Activated CD8-positive, alpha-beta T cell treated with anti-CD3 and anti-CD28 coated beads, Interleukin-2, amount 10 ng/mL, durations not matched to agents 7 days and 5 days (primary cell): ENCODE results near the gene KCNQ1OT1. TPM values are rescaled to one million over a fixed set of nuclear protein-coding genes. Genes with fewer than 3 reads are reported as not detected.

Experiments used
- ATAC-seq: fragments of 150-1000 bp; cut with Tn5 transposase; one replicate; pipeline ENCODE4 v1.10.0; 2021; ENCODE audit warnings: moderate library complexity
- CTCF ChIA-PET: fragments of 350-600 bp; sonication (Branson Sonifier 250); formaldehyde crosslinking; loops from one replicate; lab custom pipeline; 2021; ENCODE audit warnings: antibody characterized with exemption; lab: Charles Lee
- POLR2A ChIA-PET: fragments of 350-600 bp; sonication (Branson Sonifier 250); formaldehyde crosslinking; loops from one replicate; lab custom pipeline; 2021; ENCODE audit warnings: antibody characterized with exemption; lab: Charles Lee
- DNase-seq: peaks from one replicate; pipeline ENCODE4 v3.0.0-alpha.2; 2020
- H3K27ac Mint-ChIP-seq: one replicate; pipeline ENCODE4 v1.8.0; 2021; ENCODE audit warnings: mild to moderate bottlenecking, mixed read lengths
- H3K27me3 Mint-ChIP-seq: one replicate; pipeline ENCODE4 v1.8.0; 2021; ENCODE audit warnings: low read depth, mixed read lengths
- H3K36me3 Mint-ChIP-seq: one replicate; pipeline ENCODE4 v1.8.0; 2021; ENCODE audit warnings: low read depth, mixed read lengths
- H3K4me1 Mint-ChIP-seq: one replicate; pipeline ENCODE4 v1.8.0; 2021; ENCODE audit warnings: low read depth, mixed read lengths
- H3K4me3 Mint-ChIP-seq: one replicate; pipeline ENCODE4 v1.8.0; 2021; ENCODE audit warnings: mild to moderate bottlenecking, mixed read lengths
- H3K9me3 Mint-ChIP-seq: one replicate; pipeline ENCODE4 v1.8.0; 2022; ENCODE audit warnings: mixed read lengths; ENCODE audit not compliant: insufficient read depth
- total RNA-seq, 2 experiments: library from RNA; stranded (reverse); gene quantifications; one replicate each; pipeline ENCODE4 v1.2.3, GENCODE V29; 2021

The KCNQ1OT1 gene
- total RNA-seq, 2 experiments from 2014 or later, result 0.24 to 0.26 TPM

- POLR2A ChIA-PET, result interaction anchor here (1.0 kb wide), 1 partner anchor 23 kb away, joined by 3 read pairs; no protein-coding TSS in a partner anchor
- no peaks in the 10 kb centered on the region for H3K27me3 Mint-ChIP-seq
These were observed 14.6 kb upstream of the KCNQ1OT1 start for GRCh38 chr11:2714463-2714800.

GRCh38 chr11:2713661-2714462, 14.1 kb upstream of the KCNQ1OT1 start:
- ChIA-PET POLR2A (interaction anchor here (1.0 kb wide), 1 partner anchor 23 kb away, joined by 3 read pairs; no protein-coding TSS in a partner anchor), CTCF (no interaction called here)
- Mint-ChIP-seq H3K9me3 (no peaks in the 10 kb centered on the region), H3K4me3 (no peak overlapping the region), H3K27ac (no peak overlapping the region), H3K27me3 (no peaks in the 10 kb centered on the region), H3K36me3 (no peaks in the 10 kb centered on the region), H3K4me1 (no peaks in the 10 kb centered on the region)
- ATAC-seq (no peak), DNase-seq (no peak)

More at GRCh38 chr11:2714463-2714800, 14.6 kb upstream of the KCNQ1OT1 start:
- CTCF ChIA-PET, result no interaction called here
- H3K36me3 Mint-ChIP-seq, result no peaks in the 10 kb centered on the region
- no peaks in the 10 kb centered on the region for H3K9me3 Mint-ChIP-seq
- DNase-seq (no peak), ATAC-seq (no peak)
- H3K4me3 Mint-ChIP-seq, result no peak overlapping the region
- H3K27ac Mint-ChIP-seq, result no peak overlapping the region
- H3K4me1 Mint-ChIP-seq, result no peaks in the 10 kb centered on the region

- Mint-ChIP-seq H3K27ac (no peak overlapping the region), H3K4me1 (no peaks in the 10 kb centered on the region), H3K27me3 (no peaks in the 10 kb centered on the region), H3K9me3 (no peaks in the 10 kb centered on the region), H3K36me3 (no peaks in the 10 kb centered on the region), H3K4me3 (no peak overlapping the region)
- CTCF ChIA-PET, result no interaction called here
- POLR2A ChIA-PET, result no interaction called here
- ATAC-seq (no peak), DNase-seq (no peak)
These were observed 13.3 kb upstream of the KCNQ1OT1 start for GRCh38 chr11:2713094-2713493.

GRCh38 chr11:2711161-2711560, 11.4 kb upstream of the KCNQ1OT1 start:
- no peaks in the 10 kb centered on the region for H3K4me1 Mint-ChIP-seq
- no peaks in the 10 kb centered on the region for H3K36me3 Mint-ChIP-seq
- H3K9me3 Mint-ChIP-seq, result no peaks in the 10 kb centered on the region
- CTCF ChIA-PET, result no interaction called here
- ATAC-seq, result no peak
- H3K4me3 Mint-ChIP-seq, result no peak overlapping the region
- DNase-seq, result no peak
- POLR2A ChIA-PET, result no interaction called here
- H3K27me3 Mint-ChIP-seq, result no peaks in the 10 kb centered on the region
- no peak overlapping the region for H3K27ac Mint-ChIP-seq

- POLR2A ChIA-PET, result no interaction called here
These were observed 9.6 kb upstream of the KCNQ1OT1 start for GRCh38 chr11:2709429-2709828.

GRCh38 chr11:2708757-2709281, 9.0 kb upstream of the KCNQ1OT1 start:
- DNase-seq, result no peak
- no peaks in the 10 kb centered on the region for H3K9me3 Mint-ChIP-seq
- H3K27me3 Mint-ChIP-seq, result no peaks in the 10 kb centered on the region
- no peaks in the 10 kb centered on the region for H3K36me3 Mint-ChIP-seq
- POLR2A ChIA-PET, result no interaction called here
- no peaks in the 10 kb centered on the region for H3K4me1 Mint-ChIP-seq
- CTCF ChIA-PET, result no interaction called here
- no peak for ATAC-seq
- no peak overlapping the region for H3K27ac Mint-ChIP-seq
- H3K4me3 Mint-ChIP-seq, result no peak overlapping the region

More at GRCh38 chr11:2709429-2709828, 9.6 kb upstream of the KCNQ1OT1 start:
- Mint-ChIP-seq H3K4me3 (no peak overlapping the region), H3K27ac (no peak overlapping the region), H3K36me3 (no peaks in the 10 kb centered on the region), H3K9me3 (no peaks in the 10 kb centered on the region), H3K4me1 (no peaks in the 10 kb centered on the region), H3K27me3 (no peaks in the 10 kb centered on the region)
- no peak for ATAC-seq
- DNase-seq, result no peak
- CTCF ChIA-PET, result no interaction called here

GRCh38 chr11:2708151-2708581, 8.4 kb upstream of the KCNQ1OT1 start:
- no peak for DNase-seq
- CTCF ChIA-PET, result no interaction called here

GRCh38 chr11:2707736-2708135, 7.9 kb upstream of the KCNQ1OT1 start:
- H3K4me1 Mint-ChIP-seq, result no peaks in the 10 kb centered on the region
- H3K4me3 Mint-ChIP-seq, result no peak overlapping the region
- CTCF ChIA-PET, result no interaction called here
- no peaks in the 10 kb centered on the region for H3K27me3 Mint-ChIP-seq
- POLR2A ChIA-PET, result no interaction called here
- no peak for DNase-seq
- H3K27ac Mint-ChIP-seq, result no peak overlapping the region
- H3K9me3 Mint-ChIP-seq, result no peaks in the 10 kb centered on the region
- no peak for ATAC-seq
- H3K36me3 Mint-ChIP-seq, result no peaks in the 10 kb centered on the region

More at GRCh38 chr11:2708151-2708581, 8.4 kb upstream of the KCNQ1OT1 start:
- POLR2A ChIA-PET, result no interaction called here
- Mint-ChIP-seq H3K36me3 (no peaks in the 10 kb centered on the region), H3K4me3 (no peak overlapping the region), H3K27ac (no peak overlapping the region), H3K4me1 (no peaks in the 10 kb centered on the region), H3K9me3 (no peaks in the 10 kb centered on the region), H3K27me3 (no peaks in the 10 kb centered on the region)
- no peak for ATAC-seq

GRCh38 chr11:2706321-2706720, 6.5 kb upstream of the KCNQ1OT1 start:
- CTCF ChIA-PET, result no interaction called here
- ATAC-seq, result no peak
- no peak overlapping the region for H3K27ac Mint-ChIP-seq
- POLR2A ChIA-PET, result no interaction called here
- no peak for DNase-seq
- H3K36me3 Mint-ChIP-seq, result no peaks in the 10 kb centered on the region
- no peak overlapping the region for H3K4me3 Mint-ChIP-seq
- no peaks in the 10 kb centered on the region for H3K4me1 Mint-ChIP-seq
- no peaks in the 10 kb centered on the region for H3K9me3 Mint-ChIP-seq
- no peaks in the 10 kb centered on the region for H3K27me3 Mint-ChIP-seq

GRCh38 chr11:2704896-2705606, 5.3 kb upstream of the KCNQ1OT1 start:
- DNase-seq (no peak), ATAC-seq (no peak)
- ChIA-PET CTCF (no interaction called here), POLR2A (no interaction called here)
- Mint-ChIP-seq H3K36me3 (no peaks in the 10 kb centered on the region), H3K27me3 (no peaks in the 10 kb centered on the region), H3K4me3 (no peak overlapping the region), H3K4me1 (peaks cover 3% of the 10 kb centered on the region), H3K9me3 (no peaks in the 10 kb centered on the region), H3K27ac (no peak overlapping the region)

GRCh38 chr11:2704356-2704755, 4.6 kb upstream of the KCNQ1OT1 start:
- H3K4me3 Mint-ChIP-seq, result no peak overlapping the region
- H3K36me3 Mint-ChIP-seq, result no peaks in the 10 kb centered on the region
- peaks cover 3% of the 10 kb centered on the region for H3K4me1 Mint-ChIP-seq
- no peak overlapping the region for H3K27ac Mint-ChIP-seq
- H3K9me3 Mint-ChIP-seq, result no peaks in the 10 kb centered on the region
- ChIA-PET CTCF (no interaction called here), POLR2A (no interaction called here)
- no peaks in the 10 kb centered on the region for H3K27me3 Mint-ChIP-seq
- DNase-seq, result no peak
- ATAC-seq, result no peak
